Measurements from ENCODE around the gene HES5. TPM values are rescaled to one million over a fixed set of nuclear protein-coding genes. Genes with fewer than 3 reads are reported as not detected.

HES5 gene
- total RNA-seq, 1 experiment from 2014 or later, result not detected

GRCh38 chr1:2564815-2565374 is 34.8 kb upstream of the HES5 start:
- Histone ChIP-seq H4K8ac (replicated peaks; ENCODE audit: insufficient read length, low read depth, low read length) (no peak overlapping the region), H3K4me2 (ENCODE audit: insufficient read depth, insufficient read length, low read length) (no peak overlapping the region), H2AK5ac (ENCODE audit: insufficient read length, low read length) (no peak overlapping the region), H4K5ac (ENCODE audit: insufficient read length, low read depth, low read length) (no peak overlapping the region), H3K14ac (ENCODE audit: insufficient read depth, low read length) (no peak overlapping the region; the same call in 1 of the 2 replicates), H2BK5ac (ENCODE audit: insufficient read length, low read length) (no peak overlapping the region), H3K9ac (ENCODE audit: extremely low read depth, insufficient read length, low read length) (no peak overlapping the region), H3K23ac (ENCODE audit: insufficient read length, low read depth, low read length) (no peak overlapping the region), H3K18ac (ENCODE audit: insufficient read length, low read depth, low read length) (no peak overlapping the region), H3K23me2 (ENCODE audit: insufficient read length, low read depth, low read length, poor library complexity, severe bottlenecking) (no peaks in the 10 kb centered on the region), H3K56ac (ENCODE audit: insufficient read length, low read depth, low read length) (no peak overlapping the region), H3K4ac (ENCODE audit: low read depth, low read length) (no peak overlapping the region), H3K79me2 (ENCODE audit: insufficient read depth, low read length) (no peaks in the 10 kb centered on the region), H2AFZ (ENCODE audit: low read length) (no peak overlapping the region), H3T11ph (ENCODE audit: low read length) (no peak overlapping the region), H2BK12ac (ENCODE audit: insufficient read length, low read depth, low read length) (no peak overlapping the region), H3K9me3 (ENCODE audit: control insufficient read depth, low read depth, low read length) (no peaks in the 10 kb centered on the region), H2BK120ac (ENCODE audit: low read depth, low read length, poor library complexity, severe bottlenecking) (no peak overlapping the region), H3K27me3 (ENCODE audit: insufficient read depth, low read length) (no peaks in the 10 kb centered on the region), H2BK20ac (ENCODE audit: low read depth, low read length, poor library complexity, severe bottlenecking) (no peak overlapping the region), H2BK15ac (ENCODE audit: low read depth, low read length) (no peak overlapping the region), H3K4me1 (ENCODE audit: insufficient read depth, low read length) (no peaks in the 10 kb centered on the region), H4K20me1 (ENCODE audit: control insufficient read depth, insufficient read depth, insufficient read length) (no peaks in the 10 kb centered on the region), H3K27ac (ENCODE audit: insufficient read length, low read depth, low read length) (no peak overlapping the region), H3K79me1 (ENCODE audit: insufficient read depth, low read depth, low read length, poor library complexity, severe bottlenecking) (no peaks in the 10 kb centered on the region), H4K91ac (ENCODE audit: insufficient read length, low read depth, low read length) (no peak overlapping the region)
- Mint-ChIP-seq H3K27ac (no peak overlapping the region), H3K4me3 (no peak overlapping the region), H3K9me3 (no peaks in the 10 kb centered on the region; a peak in 1 of 5 replicates), H3K27me3 (ENCODE audit: low read depth) (peaks cover 6% of the 10 kb centered on the region), H3K36me3 (ENCODE audit: insufficient read depth in 1 of 3, low read depth in 3 of 3) (no peaks in the 10 kb centered on the region), H3K4me1 (peaks cover 0 to 6% of the 10 kb centered on the region in 2 experiments; a peak in 2 of 4 replicates)
- WGBS (ENCODE audit: extremely low coverage, insufficient read length, low lambda C conversion rate), result no CpG with 5 or more reads among the region's 14 CpGs
- DNase-seq, result no peak
- TF ChIP-seq, protein P1, sequence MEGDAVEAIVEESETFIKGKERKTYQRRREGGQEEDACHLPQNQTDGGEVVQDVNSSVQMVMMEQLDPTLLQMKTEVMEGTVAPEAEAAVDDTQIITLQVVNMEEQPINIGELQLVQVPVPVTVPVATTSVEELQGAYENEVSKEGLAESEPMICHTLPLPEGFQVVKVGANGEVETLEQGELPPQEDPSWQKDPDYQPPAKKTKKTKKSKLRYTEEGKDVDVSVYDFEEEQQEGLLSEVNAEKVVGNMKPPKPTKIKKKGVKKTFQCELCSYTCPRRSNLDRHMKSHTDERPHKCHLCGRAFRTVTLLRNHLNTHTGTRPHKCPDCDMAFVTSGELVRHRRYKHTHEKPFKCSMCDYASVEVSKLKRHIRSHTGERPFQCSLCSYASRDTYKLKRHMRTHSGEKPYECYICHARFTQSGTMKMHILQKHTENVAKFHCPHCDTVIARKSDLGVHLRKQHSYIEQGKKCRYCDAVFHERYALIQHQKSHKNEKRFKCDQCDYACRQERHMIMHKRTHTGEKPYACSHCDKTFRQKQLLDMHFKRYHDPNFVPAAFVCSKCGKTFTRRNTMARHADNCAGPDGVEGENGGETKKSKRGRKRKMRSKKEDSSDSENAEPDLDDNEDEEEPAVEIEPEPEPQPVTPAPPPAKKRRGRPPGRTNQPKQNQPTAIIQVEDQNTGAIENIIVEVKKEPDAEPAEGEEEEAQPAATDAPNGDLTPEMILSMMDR (conservative IDR thresholded peaks at IDR 0.05), result no peak
